H1 (cell line): ENCODE results near the gene NOL8. TPM values are rescaled to one million over a fixed set of nuclear protein-coding genes. Genes with fewer than 3 reads are reported as not detected.

ENCODE experiments used
- CTCF ChIA-PET: fragments of 300-600 bp; sonication (Branson Sonifier 250); formaldehyde crosslinking; loops from one replicate; lab custom pipeline; 2021; ENCODE audit not compliant: partially characterized antibody; lab: Charles Lee
- POLR2A ChIA-PET: fragments of 300-600 bp; sonication (Branson Sonifier 250); formaldehyde crosslinking; loops from one replicate; lab custom pipeline; 2021; ENCODE audit warnings: inconsistent platforms; ENCODE audit not compliant: partially characterized antibody; lab: Charles Lee
- DNase-seq, 2 experiments: peaks; one replicate each; pipeline versions ENCODE4 v3.0.0 to v3.0.0-alpha.2; 2010 to 2022; ENCODE audit warnings: low spot score in 2 of 2, low read depth in 1 of 2, mixed read lengths in 1 of 2
- FAIRE-seq: peaks from 2 replicates; lab custom pipeline; 2011; peaks lifted over from hg19 to GRCh38; lab: Jason Lieb, UNC
- H2AFZ ChIP-seq: 2 replicates; pipeline ENCODE4 v1.8.1; 2012; ENCODE audit warnings: low read length, inconsistent platforms
- H2AK5ac ChIP-seq: 2 replicates; pipeline ENCODE4 v1.6.1; 2013; ENCODE audit warnings: low read depth, low read length
- H2BK120ac ChIP-seq: replicated peaks from 2 replicates; pipeline ENCODE3; 2013; ENCODE audit warnings: low read depth, low read length, inconsistent platforms
- H2BK12ac ChIP-seq: 2 replicates; pipeline ENCODE4 v1.6.1; 2013; ENCODE audit warnings: low read depth, low read length
- H2BK15ac ChIP-seq: 2 replicates; pipeline ENCODE4 v1.6.1; 2013; ENCODE audit warnings: low read length
- H2BK20ac ChIP-seq: 2 replicates; pipeline ENCODE4 v1.6.1; 2013; ENCODE audit warnings: low read length
- H2BK5ac ChIP-seq: 2 replicates; pipeline ENCODE4 v1.6.1; 2013; ENCODE audit warnings: low read depth, low read length
- H3K14ac ChIP-seq: 2 replicates; pipeline ENCODE4 v1.6.1; 2013; ENCODE audit warnings: inconsistent platforms; ENCODE audit not compliant: insufficient read length
- H3K18ac ChIP-seq: 2 replicates; pipeline ENCODE4 v1.6.1; 2013; ENCODE audit warnings: low read length; ENCODE audit errors: extremely low read depth
- H3K23ac ChIP-seq: 2 replicates; pipeline ENCODE4 v1.6.1; 2013; ENCODE audit warnings: inconsistent platforms; ENCODE audit not compliant: insufficient read length
- H3K23me2 ChIP-seq: 2 replicates; pipeline ENCODE4 v1.6.1; 2013; ENCODE audit warnings: low read depth, low read length
- H3K27ac ChIP-seq: 2 replicates; pipeline ENCODE4 v1.6.1; 2011; ENCODE audit warnings: low read depth, low read length, inconsistent platforms
- H3K27me3 ChIP-seq, 4 experiments: replicated peaks in 1 of 4; 1 replicate in 1 of 4; 2 replicates in 3 of 4; pipeline versions ENCODE4 v1.6.1 to v1.8.1; 2011 to 2013; ENCODE audit warnings: low read length in 3 of 4, mild to moderate bottlenecking in 3 of 4, inconsistent platforms in 2 of 4, mixed read lengths in 2 of 4, moderate library complexity in 1 of 4; ENCODE audit not compliant: control insufficient read depth in 3 of 4, insufficient read depth in 3 of 4; ENCODE audit errors: extremely low read depth in 1 of 4
- H3K36me3 ChIP-seq, 4 experiments: 2 replicates each; pipeline versions ENCODE4 v1.6.1 to v1.8.1; 2011 to 2013; ENCODE audit warnings: mild to moderate bottlenecking in 4 of 4, low read length in 3 of 4, moderate library complexity in 2 of 4, control low read depth in 1 of 4, inconsistent platforms in 1 of 4; ENCODE audit not compliant: insufficient read depth in 4 of 4, control insufficient read depth in 2 of 4
- H3K4ac ChIP-seq: replicated peaks from 2 replicates; pipeline ENCODE3; 2013; ENCODE audit warnings: low read length, low read depth, mixed read lengths, inconsistent platforms; ENCODE audit not compliant: insufficient read length
- H3K4me1 ChIP-seq, 4 experiments: replicated peaks in 1 of 4; 1 replicate in 1 of 4; 2 replicates in 3 of 4; pipeline versions ENCODE4 v1.6.1 to v1.8.1; 2011 to 2013; ENCODE audit warnings: low read length in 3 of 4, inconsistent platforms in 2 of 4, mixed read lengths in 1 of 4; ENCODE audit not compliant: insufficient read depth in 4 of 4, control insufficient read depth in 3 of 4
- H3K4me2 ChIP-seq, 2 experiments: 2 replicates each; pipeline versions ENCODE4 v1.6.1 to v1.8.1; 2011 to 2013; ENCODE audit warnings: low read depth in 2 of 2, low read length in 2 of 2, control low read depth in 1 of 2, inconsistent platforms in 1 of 2, mild to moderate bottlenecking in 1 of 2; ENCODE audit not compliant: insufficient read depth in 1 of 2
- H3K4me3 ChIP-seq, 4 experiments: fragments of 200-600, 300-600 bp in 1 of 4; sonication (generic), shearing (Covaris generic), sonication (Bioruptor Twin) in 1 of 4; 2 replicates each; pipeline versions ENCODE4 v1.5.1 to v1.8.1; 2011 to 2016; ENCODE audit warnings: low read length in 4 of 4, low read depth in 3 of 4, control low read depth in 2 of 4, inconsistent platforms in 2 of 4, mild to moderate bottlenecking in 2 of 4, mixed read lengths in 1 of 4, moderate library complexity in 1 of 4; ENCODE audit not compliant: insufficient read depth in 2 of 4; ENCODE audit errors: extremely low read depth in 1 of 4
- H3K56ac ChIP-seq: replicated peaks from 2 replicates; pipeline ENCODE3; 2013; ENCODE audit warnings: low read depth, mild to moderate bottlenecking, mixed read lengths, low read length, inconsistent platforms; ENCODE audit not compliant: insufficient read length
- H3K79me1 ChIP-seq: 2 replicates; pipeline ENCODE4 v1.6.1; 2013; ENCODE audit warnings: low read depth, low read length, control low read depth
- H3K79me2 ChIP-seq, 2 experiments: 2 replicates each; pipeline versions ENCODE4 v1.6.1 to v1.8.1; 2012 to 2013; ENCODE audit warnings: low read length in 2 of 2, mild to moderate bottlenecking in 2 of 2, inconsistent platforms in 1 of 2; ENCODE audit not compliant: insufficient read depth in 2 of 2, control insufficient read depth in 1 of 2
- H3K9ac ChIP-seq, 4 experiments: replicated peaks in 1 of 4; 1 replicate in 1 of 4; 2 replicates in 3 of 4; pipeline versions ENCODE4 v1.6.1 to v1.8.1; 2011 to 2013; ENCODE audit warnings: low read depth in 3 of 4, low read length in 3 of 4, control low read depth in 2 of 4, mild to moderate bottlenecking in 2 of 4, moderate library complexity in 2 of 4, inconsistent platforms in 1 of 4; ENCODE audit errors: extremely low read depth in 1 of 4
- H3K9me3 ChIP-seq, 2 experiments: 2 replicates each; pipeline versions ENCODE4 v1.6.1 to v1.8.1; 2012 to 2013; ENCODE audit warnings: mild to moderate bottlenecking in 2 of 2, moderate library complexity in 2 of 2, control low read depth in 1 of 2, inconsistent platforms in 1 of 2, low read depth in 1 of 2, low read length in 1 of 2, mixed read lengths in 1 of 2; ENCODE audit not compliant: insufficient read depth in 2 of 2
- H4K20me1 ChIP-seq, 2 experiments: replicated peaks in 1 of 2; 2 replicates each; pipeline versions ENCODE3 to v1.8.1; 2011 to 2013; ENCODE audit warnings: inconsistent platforms in 2 of 2, low read length in 2 of 2, mild to moderate bottlenecking in 1 of 2; ENCODE audit not compliant: insufficient read depth in 2 of 2, control insufficient read depth in 1 of 2
- H4K5ac ChIP-seq: 2 replicates; pipeline ENCODE4 v1.6.1; 2013; ENCODE audit warnings: low read length, low read depth, mixed read lengths, inconsistent platforms; ENCODE audit not compliant: insufficient read length
- H4K8ac ChIP-seq: 2 replicates; pipeline ENCODE4 v1.8.0; 2013; ENCODE audit warnings: mild to moderate bottlenecking, moderate library complexity, low read length, inconsistent platforms; ENCODE audit not compliant: insufficient read depth; ENCODE audit errors: extremely low read depth
- H4K91ac ChIP-seq: replicated peaks from 2 replicates; pipeline ENCODE3; 2013; ENCODE audit warnings: low read length, mixed read lengths, inconsistent platforms; ENCODE audit not compliant: insufficient read length
- ASH2L ChIP-seq: fragments of 200-600, 300-600 bp; sonication (generic); IDR thresholded peaks from one replicate; pipeline ENCODE4 v1.7.1; 2017; ENCODE audit warnings: low read length
- BCL11A ChIP-seq, 2 experiments: IDR thresholded peaks; one replicate each; pipeline ENCODE4 v1.6.1; 2011; ENCODE audit warnings: low read depth in 2 of 2, low read length in 2 of 2, mild to moderate bottlenecking in 2 of 2
- CBX8 ChIP-seq: fragments of 300-800, 300-1000 bp; sonication (generic); IDR thresholded peaks from 2 replicates; pipeline ENCODE4 v1.7.1; 2016; ENCODE audit warnings: low read depth, low read length, borderline replicate concordance
- CEBPB ChIP-seq: IDR thresholded peaks from 2 replicates; pipeline ENCODE4 v1.6.1; 2012; ENCODE audit warnings: low read depth, low read length
- CREB1 ChIP-seq: IDR thresholded peaks from 2 replicates; pipeline ENCODE4 v1.6.1; 2012; ENCODE audit warnings: inconsistent platforms
- E2F6 ChIP-seq: IDR thresholded peaks from 2 replicates; pipeline ENCODE4 v1.6.1; 2012; ENCODE audit warnings: inconsistent platforms
- EZH2 ChIP-seq: fragments of 200-600 bp; sonication (generic); IDR thresholded peaks from 2 replicates; pipeline ENCODE4 v1.7.1; 2012; ENCODE audit warnings: low read depth, mild to moderate bottlenecking, moderate library complexity, low read length, inconsistent platforms; ENCODE audit not compliant: severe bottlenecking
- HDAC2 ChIP-seq, 2 experiments: fragments of 300-600 bp in 1 of 2; sonication (generic) in 1 of 2; IDR thresholded peaks; 2 replicates each; pipeline ENCODE4 v1.6.1; 2011 to 2012; ENCODE audit warnings: low read depth in 2 of 2, low read length in 2 of 2, mild to moderate bottlenecking in 2 of 2, moderate library complexity in 2 of 2, borderline replicate concordance in 1 of 2, inconsistent platforms in 1 of 2
- KDM5A ChIP-seq: fragments of 200-600 bp; IDR thresholded peaks from 2 replicates; pipeline ENCODE4 v1.7.1; 2012; ENCODE audit warnings: mild to moderate bottlenecking, low read length, inconsistent platforms, mixed read lengths
- POLR2AphosphoS5 ChIP-seq: IDR thresholded peaks from 2 replicates; pipeline ENCODE4 v1.6.1; 2011; ENCODE audit warnings: low read depth, low read length
- RNF2 ChIP-seq: fragments of 200-900, 300-1000 bp; sonication (generic); IDR thresholded peaks from 2 replicates; pipeline ENCODE4 v1.7.1; 2016; ENCODE audit warnings: borderline replicate concordance, low read depth, mild to moderate bottlenecking, antibody characterized with exemption, low read length; ENCODE audit not compliant: poor library complexity, severe bottlenecking; ENCODE audit errors: missing control alignments
- SIX5 ChIP-seq: IDR thresholded peaks from 2 replicates; pipeline ENCODE4 v1.6.1; 2011; ENCODE audit warnings: mild to moderate bottlenecking, low read depth, low read length
- SP1 ChIP-seq: IDR thresholded peaks from 2 replicates; pipeline ENCODE4 v1.6.1; 2011; ENCODE audit warnings: low read depth, low read length
- WGBS, 2 experiments: shearing (Covaris generic) in 1 of 2; methylation state at CpG; one replicate each; pipeline versions ENCODE4 v1.1.6 to v1.1.7; 2013 to 2015; ENCODE audit warnings: low lambda C conversion rate in 2 of 2, mixed read lengths in 2 of 2, inconsistent platforms in 1 of 2, low coverage in 1 of 2, missing lambda C conversion rate in 1 of 2; ENCODE audit not compliant: insufficient replicate concordance in 2 of 2, insufficient coverage in 1 of 2, insufficient read length in 1 of 2; ENCODE audit errors: extremely low coverage in 1 of 2, missing lambda C conversion rate in 1 of 2; 5-methylcytosine and 5-hydroxymethylcytosine counted together
- polyA plus RNA-seq, 7 experiments: library from polyadenylated mRNA; depleted of rRNA in 3 of 7; stranded (reverse) in 5 of 7; unstranded in 2 of 7; fragments of >200 nt in 5 of 7; fragments of 200-250 nt in 2 of 7; gene quantifications; 1 replicate in 5 of 7; 2 replicates in 1 of 7; 4 replicates in 1 of 7; pipeline versions ENCODE4 v1.2.1 to v1.2.3, GENCODE V29; 2011 to 2013; ENCODE audit warnings: missing spikeins in 2 of 7, mixed read lengths in 2 of 7
- total RNA-seq: library from RNA; stranded (reverse); fragmentation: NEBNext Ultra II Directional; extraction: Animal tissue kit (Norgen Biotek cat#: 25700); gene quantifications from 2 replicates; pipeline ENCODE4 v1.2.1, GENCODE V29; 2021

NOL8 gene
- total and polyA plus RNA-seq, 2 of the 8 experiments (the other 6 are each of a cell fraction or from before 2014, with no cell fraction given) = 6.2 to 30.4 TPM

GRCh38 chr9:92297611-92298010, 27.5 kb downstream of the NOL8 start:
- Histone ChIP-seq H3K36me3 (peaks cover 11 to 56% (median 34%) of the 10 kb centered on the region in 4 experiments), H2BK20ac (no peak overlapping the region), H2AK5ac (no peak overlapping the region), H4K91ac (no peak overlapping the region), H3K9ac (no peak overlapping the region), H3K4me1 (peaks cover 0 to 3% (median 0%) of the 10 kb centered on the region in 4 experiments; a peak in 1 of 7 replicates), H3K27ac (no peak overlapping the region), H3K14ac (no peak overlapping the region), H3K23ac (no peak overlapping the region), H3K27me3 (no peaks in the 10 kb centered on the region), H4K8ac (no peak overlapping the region), H3K79me1 (0 out of 2 replicates have a peak, but pooled peaks cover 3% of the 10 kb centered on the region), H3K23me2 (peaks cover 2% of the 10 kb centered on the region; the same call in 1 of the 2 replicates), H4K5ac (no peak overlapping the region), H3K4me3 (no peak overlapping the region), H2BK15ac (no peak overlapping the region), H2BK5ac (no peak overlapping the region), H3K79me2 (peaks cover 4 to 9% of the 10 kb centered on the region in 2 experiments), H3K4ac (no peak overlapping the region), H2BK12ac (no peak overlapping the region), H3K9me3 (no peaks in the 10 kb centered on the region), H2AFZ (no peak overlapping the region), H3K4me2 (no peak overlapping the region), H3K18ac (no peak overlapping the region), H2BK120ac (no peak overlapping the region), H3K56ac (no peak overlapping the region), H4K20me1 (no peaks in the 10 kb centered on the region)
- no peak for DNase-seq
- FAIRE-seq = no peak
- 95% methylated on average over 3 of the region's 3 CpGs; no CpG with 5 or more reads in 1 of the 2 experiments for WGBS, 2 experiments
- ChIA-PET POLR2A (interaction anchor here (2.9 kb wide), 1 partner anchor 19 kb away, joined by 11 read pairs; no protein-coding TSS in a partner anchor), CTCF (no interaction called here)
- TF ChIP-seq EZH2 (no peak), POLR2AphosphoS5 (no peak), CEBPB (no peak), KDM5A (no peak), HDAC2 (IDR thresholded peaks at IDR 0.05; ENCODE audit: borderline replicate concordance in 1 of 2, low read depth in 2 of 2, low read length in 2 of 2) (no peak), ASH2L (no peak), RNF2 (no peak), SP1 (no peak), CREB1 (no peak), E2F6 (no peak), CBX8 (no peak), SIX5 (no peak), BCL11A (IDR thresholded peaks at IDR 0.05; ENCODE audit: low read depth in 2 of 2, low read length in 2 of 2) (no peak)
